DND-41 (cell line): ENCODE results near the gene NAA80.
A peak's percentile ranks its signal among the peaks of the same experiment; 100 is the strongest.

Source experiments
- ATAC-seq: fragments of 200-7000 bp; cut with Tn5 transposase; 3 replicates; pipeline ENCODE4 v1.9.1; 2021; ENCODE audit warnings: low read depth; ENCODE audit not compliant: insufficient read depth
- DNase-seq: peaks from one replicate; pipeline ENCODE4 v3.0.0-alpha.2; 2020
- H2AFZ ChIP-seq: 2 replicates; pipeline ENCODE4 v1.6.0; 2012; ENCODE audit warnings: low read depth, low read length
- H3K27ac ChIP-seq: 2 replicates; pipeline ENCODE4 v1.5.1; 2012; ENCODE audit warnings: low read length, inconsistent platforms
- H3K27me3 ChIP-seq: fragments of 200-600 bp; sonication (generic); 2 replicates; pipeline ENCODE4 v1.6.0; 2012; ENCODE audit warnings: low read length, mild to moderate bottlenecking, inconsistent platforms; ENCODE audit not compliant: insufficient read depth, poor library complexity
- H3K36me3 ChIP-seq: 2 replicates; pipeline ENCODE4 v1.5.1; 2012; ENCODE audit warnings: low read length, inconsistent platforms; ENCODE audit not compliant: insufficient read depth
- H3K4me1 ChIP-seq: 2 replicates; pipeline ENCODE4 v1.5.1; 2012; ENCODE audit warnings: mild to moderate bottlenecking, low read length; ENCODE audit not compliant: insufficient read depth
- H3K4me2 ChIP-seq: 2 replicates; pipeline ENCODE4 v1.6.0; 2012; ENCODE audit warnings: mild to moderate bottlenecking, moderate library complexity, low read length, inconsistent platforms; ENCODE audit not compliant: insufficient read depth
- H3K4me3 ChIP-seq, 2 experiments: fragments of 200-600 bp in 1 of 2; shearing (Covaris generic) in 1 of 2; 2 replicates each; pipeline ENCODE4 v1.5.1; 2012 to 2016; ENCODE audit warnings: inconsistent platforms in 2 of 2, low read length in 2 of 2, mild to moderate bottlenecking in 2 of 2, low read depth in 1 of 2, moderate library complexity in 1 of 2
- H3K79me2 ChIP-seq: 2 replicates; pipeline ENCODE4 v1.6.0; 2012; ENCODE audit warnings: low read length, inconsistent platforms; ENCODE audit not compliant: insufficient read depth
- H3K9ac ChIP-seq: 2 replicates; pipeline ENCODE4 v1.6.0; 2012; ENCODE audit warnings: low read depth, mild to moderate bottlenecking, inconsistent platforms, low read length, moderate library complexity
- H3K9me3 ChIP-seq: 2 replicates; pipeline ENCODE4 v1.5.1; 2012; ENCODE audit warnings: low read length, moderate library complexity, mild to moderate bottlenecking, inconsistent platforms; ENCODE audit not compliant: insufficient read depth, severe bottlenecking
- H4K20me1 ChIP-seq: 2 replicates; pipeline ENCODE4 v1.6.0; 2012; ENCODE audit warnings: low read length; ENCODE audit not compliant: insufficient read depth
- EZH2 ChIP-seq: IDR thresholded peaks from 3 replicates; pipeline ENCODE4 v1.6.1; 2012; ENCODE audit warnings: borderline replicate concordance, low read depth, mild to moderate bottlenecking, moderate library complexity, low read length, inconsistent platforms; ENCODE audit not compliant: severe bottlenecking
- TF ChIP-seq, protein P1 (sequence below): IDR thresholded peaks from 2 replicates; pipeline ENCODE4 v1.5.1; 2012; ENCODE audit warnings: borderline replicate concordance, low read length, moderate library complexity, mild to moderate bottlenecking; ENCODE audit not compliant: poor library complexity, severe bottlenecking; ENCODE audit errors: extremely low read depth

The NAA80 gene

GRCh38 chr3:50319894-50320625 lies 20.9 kb upstream of the NAA80 start:
- peak overlapping the region; percentile 78 for H3K4me2 ChIP-seq
- H3K79me2 ChIP-seq: peaks cover 24% of the 10 kb centered on the region
- peak overlapping the region; percentile 44 to 74; a peak in 3 of 4 replicates for H3K4me3 ChIP-seq
- TF ChIP-seq EZH2: no peak
- TF ChIP-seq, protein P1, sequence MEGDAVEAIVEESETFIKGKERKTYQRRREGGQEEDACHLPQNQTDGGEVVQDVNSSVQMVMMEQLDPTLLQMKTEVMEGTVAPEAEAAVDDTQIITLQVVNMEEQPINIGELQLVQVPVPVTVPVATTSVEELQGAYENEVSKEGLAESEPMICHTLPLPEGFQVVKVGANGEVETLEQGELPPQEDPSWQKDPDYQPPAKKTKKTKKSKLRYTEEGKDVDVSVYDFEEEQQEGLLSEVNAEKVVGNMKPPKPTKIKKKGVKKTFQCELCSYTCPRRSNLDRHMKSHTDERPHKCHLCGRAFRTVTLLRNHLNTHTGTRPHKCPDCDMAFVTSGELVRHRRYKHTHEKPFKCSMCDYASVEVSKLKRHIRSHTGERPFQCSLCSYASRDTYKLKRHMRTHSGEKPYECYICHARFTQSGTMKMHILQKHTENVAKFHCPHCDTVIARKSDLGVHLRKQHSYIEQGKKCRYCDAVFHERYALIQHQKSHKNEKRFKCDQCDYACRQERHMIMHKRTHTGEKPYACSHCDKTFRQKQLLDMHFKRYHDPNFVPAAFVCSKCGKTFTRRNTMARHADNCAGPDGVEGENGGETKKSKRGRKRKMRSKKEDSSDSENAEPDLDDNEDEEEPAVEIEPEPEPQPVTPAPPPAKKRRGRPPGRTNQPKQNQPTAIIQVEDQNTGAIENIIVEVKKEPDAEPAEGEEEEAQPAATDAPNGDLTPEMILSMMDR: no peak
- no peaks in the 10 kb centered on the region for H3K9me3 ChIP-seq
- DNase-seq (no peak), ATAC-seq (no peak)
- H2AFZ ChIP-seq: peak overlapping the region; percentile 100
- H3K27me3 ChIP-seq: no peaks in the 10 kb centered on the region
- peaks cover 19% of the 10 kb centered on the region; the same call in 1 of the 2 replicates for H4K20me1 ChIP-seq
- peaks cover 42% of the 10 kb centered on the region for H3K4me1 ChIP-seq
- peaks cover 52% of the 10 kb centered on the region for H3K36me3 ChIP-seq
- H3K27ac ChIP-seq: peak overlapping the region; percentile 100
- H3K9ac ChIP-seq: peak overlapping the region; percentile 62

DNA sequence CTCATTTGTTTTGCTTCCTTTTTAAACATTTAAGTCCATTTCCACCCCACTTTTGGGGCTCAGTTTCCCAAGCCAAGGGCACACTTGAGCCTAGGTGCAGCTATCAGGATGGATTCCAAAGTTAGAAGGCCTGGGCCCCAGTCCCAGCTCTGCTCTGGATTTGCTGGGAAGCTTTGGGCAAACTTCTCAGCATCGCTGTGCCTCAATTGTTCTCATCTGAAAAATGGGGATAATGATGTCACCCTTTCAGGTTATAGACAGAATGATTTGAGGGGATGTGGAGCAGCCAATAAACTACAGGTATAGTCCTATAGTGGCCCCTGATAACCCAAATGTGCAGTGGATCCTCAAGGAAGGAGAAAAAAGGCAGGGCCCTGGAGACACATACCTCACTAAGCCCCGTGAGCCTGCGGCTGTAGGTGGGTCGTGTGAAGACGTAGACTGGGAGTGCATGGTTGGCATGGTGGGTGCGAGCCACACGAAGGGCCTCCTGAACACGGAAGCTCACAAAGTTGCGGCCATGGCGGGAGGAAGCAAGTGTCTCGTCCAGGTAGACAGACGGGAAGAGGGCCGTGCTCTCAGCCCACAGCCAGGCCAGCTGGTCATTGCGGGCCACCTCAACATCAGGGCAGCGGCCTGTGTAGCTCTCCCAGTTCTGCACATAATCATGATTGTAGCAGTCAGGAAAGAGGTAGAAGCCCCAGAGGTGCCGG lies 20.1 kb upstream of the NAA80 start:
- H3K4me3 ChIP-seq: peak overlapping the region in 1 of 2 experiments; percentile 74; a peak in 2 of 4 replicates
- no peaks in the 10 kb centered on the region for H3K9me3 ChIP-seq
- H3K4me1 ChIP-seq: peaks cover 42% of the 10 kb centered on the region
- TF ChIP-seq, protein P1: no peak
- no peak for TF ChIP-seq EZH2
- peak overlapping the region; percentile 78; the same call in 1 of the 2 replicates for H3K4me2 ChIP-seq
- H3K27me3 ChIP-seq: no peaks in the 10 kb centered on the region
- ATAC-seq (no peak), DNase-seq (no peak)
- H3K36me3 ChIP-seq: peaks cover 48% of the 10 kb centered on the region
- H3K79me2 ChIP-seq: peaks cover 24% of the 10 kb centered on the region
- H3K9ac ChIP-seq: no peak overlapping the region
- peaks cover 19% of the 10 kb centered on the region; the same call in 1 of the 2 replicates for H4K20me1 ChIP-seq
- H2AFZ ChIP-seq: no peak overlapping the region
- H3K27ac ChIP-seq: no peak overlapping the region

DNA sequence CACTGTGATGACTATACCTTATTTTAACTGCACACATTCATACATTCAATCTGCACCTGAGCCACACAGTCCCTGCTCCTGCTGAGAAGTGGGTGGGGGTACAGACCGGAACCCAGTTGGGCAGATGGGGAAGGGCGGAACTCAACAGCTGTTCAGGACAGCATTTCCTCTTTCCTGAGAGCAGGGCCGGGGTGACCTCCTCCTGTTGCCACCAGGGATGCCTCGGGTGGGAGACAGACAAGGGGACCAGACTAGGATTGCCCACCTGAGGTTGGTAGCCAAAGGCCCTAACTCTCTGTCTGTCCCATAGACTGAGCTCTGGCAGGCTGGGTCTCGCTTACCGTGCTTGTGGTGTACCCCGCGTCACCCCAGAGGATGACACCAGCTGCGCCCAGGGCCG lies 19.4 kb upstream of the NAA80 start:
- Histone ChIP-seq H4K20me1 (peaks cover 19% of the 10 kb centered on the region; the same call in 1 of the 2 replicates), H3K4me1 (peaks cover 42% of the 10 kb centered on the region), H3K27ac (no peak overlapping the region)

More for the DNA sequence above, 19.4 kb upstream of the NAA80 start:
- H2AFZ ChIP-seq: no peak overlapping the region
- no peaks in the 10 kb centered on the region for H3K9me3 ChIP-seq
- H3K4me2 ChIP-seq: peak overlapping the region; percentile 78; the same call in 1 of the 2 replicates
- peaks cover 24% of the 10 kb centered on the region for H3K79me2 ChIP-seq
- TF ChIP-seq EZH2: no peak
- TF ChIP-seq, protein P1: no peak
- H3K27me3 ChIP-seq: no peaks in the 10 kb centered on the region
- peaks cover 44% of the 10 kb centered on the region for H3K36me3 ChIP-seq
- no peak for ATAC-seq
- H3K9ac ChIP-seq: no peak overlapping the region
- no peak for DNase-seq
- H3K4me3 ChIP-seq: no peak overlapping the region
